NOMO-1 treated with dmso at 0.1 percent for 144 hours (cell line): ENCODE measurements around the gene C11orf71.

Source experiments
- DNase-seq: peaks from one replicate; lab custom pipeline; 2025; ENCODE audit not compliant: unreplicated experiment; lab: John Stamatoyannopoulos, UW

Gene C11orf71

GRCh38 chr11:114359342-114359741, 41.0 kb downstream of the C11orf71 start:
- no peak for DNase-seq

- DNase-seq = no peak
Measured at GRCh38 chr11:114358716-114359115, 41.6 kb downstream of the C11orf71 start.

GRCh38 chr11:114354076-114354475, 46.2 kb downstream of the C11orf71 start:
- DNase-seq = no peak

- DNase-seq = no peak
Measured at GRCh38 chr11:114353443-114353842, 46.9 kb downstream of the C11orf71 start.

GRCh38 chr11:114350022-114350421, 50.3 kb downstream of the C11orf71 start:
- no peak for DNase-seq
